Gastrocnemius medialis (tissue), 4 donors: Measurements from ENCODE around the gene HEATR5A. TPM values are rescaled to one million over a fixed set of nuclear protein-coding genes. Genes with fewer than 3 reads are reported as not detected.
A peak's percentile ranks its signal among the peaks of the same experiment; 100 is the strongest.

Experiments
- ATAC-seq, 2 donors: fragments of 150-250 bp; one replicate each; pipeline ENCODE4 v1.9.1; 2016
- DNase-seq, 2 donors: peaks; one replicate each; pipeline ENCODE4 v3.0.0-alpha.2; 2019
- H3K27ac ChIP-seq, 4 donors: fragments of 200-600 bp; sonication (generic); 1 replicate in 1 of 4; 2 replicates in 3 of 4; pipeline ENCODE4 v1.5.1; 2016 to 2018; ENCODE audit warnings: mild to moderate bottlenecking in 2 of 4, moderate library complexity in 1 of 4
- H3K27me3 ChIP-seq, 3 donors: fragments of 200-600 bp; sonication (generic) in 2 of 3; 1 replicate in 1 of 3; 2 replicates in 2 of 3; pipeline versions ENCODE4 v1.5.1 to v1.6.0; 2016 to 2019; ENCODE audit warnings: mild to moderate bottlenecking in 1 of 3, moderate library complexity in 1 of 3
- H3K36me3 ChIP-seq, 2 donors: fragments of 200-600 bp; sonication (generic) in 1 of 2; one replicate each; pipeline ENCODE4 v1.5.1; 2017 to 2018
- H3K4me1 ChIP-seq, 2 donors: fragments of 200-600 bp; sonication (generic) in 1 of 2; one replicate each; pipeline ENCODE4 v1.5.1; 2016 to 2017; ENCODE audit warnings: mild to moderate bottlenecking in 2 of 2
- H3K4me3 ChIP-seq, 4 donors: fragments of 200-600 bp; sonication (generic) in 3 of 4; 1 replicate in 1 of 4; 2 replicates in 3 of 4; pipeline ENCODE4 v1.5.1; 2016 to 2019; ENCODE audit warnings: mild to moderate bottlenecking in 2 of 4
- H3K9me3 ChIP-seq, 3 donors: fragments of 200-600 bp; sonication (generic) in 2 of 3; 1 replicate in 1 of 3; 2 replicates in 2 of 3; pipeline ENCODE4 v1.5.1; 2016 to 2019
- CTCF ChIP-seq, 5 experiments: fragments of 450-650 bp in 3 of 5; fragments of 200-600 bp in 2 of 5; sonication (generic) in 2 of 5; IDR thresholded peaks in 4 of 5; conservative IDR thresholded peaks in 1 of 5; 1 replicate in 4 of 5; 2 replicates in 1 of 5; pipeline ENCODE4 v1.5.1; 2016 to 2019; ENCODE audit warnings: antibody characterized with exemption in 5 of 5, mild to moderate bottlenecking in 3 of 5, moderate library complexity in 3 of 5
- POLR2A ChIP-seq, 2 donors: fragments of 450-650 bp; IDR thresholded peaks; one replicate each; pipeline ENCODE4 v1.6.1; 2017; ENCODE audit warnings: antibody characterized with exemption in 2 of 2, mild to moderate bottlenecking in 2 of 2, moderate library complexity in 2 of 2
- in situ Hi-C, 4 donors: fragments of 200-750 bp; cut with MboI; loops; one replicate each; pipeline versions ENCODE4 v1.15.0 to v1.8.0; 2017; ENCODE audit warnings: low sequenced_read_pairs in 4 of 4
- intact Hi-C: fragments of 100-400 bp; cut with DNase I; formaldehyde crosslinking; loops from one replicate; pipeline ENCODE4 v1.15.1; 2023; ENCODE audit warnings: low total_unique reads
- total RNA-seq, 4 donors: library from RNA; depleted of rRNA; stranded (reverse); fragments of >200 nt; gene quantifications; one replicate each; pipeline versions ENCODE4 v1.1.0 to v1.2.3, GENCODE V29; 2016

Gene HEATR5A
- total RNA-seq, 4 donors from 2014 or later = 11.3 to 39.7 (median 19.3) TPM

- H3K27me3 ChIP-seq = no peaks in the 10 kb centered on the region
- ATAC-seq (no peak), DNase-seq (no peak)
- H3K9me3 ChIP-seq = no peaks in the 10 kb centered on the region
- intact Hi-C loops = no loop called here
- no peak overlapping the region for H3K4me3 ChIP-seq
- TF ChIP-seq CTCF (IDR thresholded peaks at IDR 0.05 in 4 of 5, conservative IDR thresholded peaks at IDR 0.05 in 1 of 5) = no peak
- no peak for TF ChIP-seq POLR2A (IDR thresholded peaks at IDR 0.05)
- peaks cover 0 to 8% of the 10 kb centered on the region in 2 donors for H3K4me1 ChIP-seq
- in situ Hi-C loops = no loop called here
- no peaks in the 10 kb centered on the region for H3K36me3 ChIP-seq
- H3K27ac ChIP-seq = no peak overlapping the region
Observed at GRCh38 chr14:31268216-31268615, 152.1 kb downstream of the HEATR5A start.

- H3K27me3 ChIP-seq = no peaks in the 10 kb centered on the region
- H3K4me3 ChIP-seq = no peak overlapping the region
- H3K36me3 ChIP-seq = no peaks in the 10 kb centered on the region
- intact Hi-C loops (no loop called here), in situ Hi-C loops (no loop called here)
- H3K9me3 ChIP-seq = no peaks in the 10 kb centered on the region
- no peak for ATAC-seq
- no peak for DNase-seq
- no peak overlapping the region for H3K27ac ChIP-seq
- peaks cover 11 to 20% of the 10 kb centered on the region in 2 donors for H3K4me1 ChIP-seq
- no peak for TF ChIP-seq POLR2A (IDR thresholded peaks at IDR 0.05)
- TF ChIP-seq CTCF (IDR thresholded peaks at IDR 0.05 in 4 of 5, conservative IDR thresholded peaks at IDR 0.05 in 1 of 5) = no peak
Observed at GRCh38 chr14:31266437-31267331, 153.7 kb downstream of the HEATR5A start.

GRCh38 chr14:31265701-31266398, 154.5 kb downstream of the HEATR5A start:
- DNase-seq (no peak), ATAC-seq (no peak)
- TF ChIP-seq POLR2A (IDR thresholded peaks at IDR 0.05) = no peak
- no peak for TF ChIP-seq CTCF (IDR thresholded peaks at IDR 0.05 in 4 of 5, conservative IDR thresholded peaks at IDR 0.05 in 1 of 5)
- Histone ChIP-seq H3K27me3 (no peaks in the 10 kb centered on the region), H3K4me3 (no peak overlapping the region), H3K4me1 (peaks cover 14 to 20% of the 10 kb centered on the region in 2 donors), H3K9me3 (no peaks in the 10 kb centered on the region), H3K36me3 (no peaks in the 10 kb centered on the region), H3K27ac (no peak overlapping the region)
- intact Hi-C loops = no loop called here
- in situ Hi-C loops = no loop called here

- Histone ChIP-seq H3K27ac (peak overlapping the region in 2 of 4 donors; percentile 18 to 59), H3K9me3 (no peaks in the 10 kb centered on the region), H3K27me3 (no peaks in the 10 kb centered on the region), H3K4me1 (peaks cover 14 to 20% of the 10 kb centered on the region in 2 donors), H3K4me3 (no peak overlapping the region), H3K36me3 (no peaks in the 10 kb centered on the region)
- in situ Hi-C loops (no loop called here), intact Hi-C loops (loop anchor here (2.0 kb wide), 1 partner anchor 57 kb away; the partner anchor contains the start of gene HECTD1)
- no peak for TF ChIP-seq POLR2A (IDR thresholded peaks at IDR 0.05)
- TF ChIP-seq CTCF (IDR thresholded peaks at IDR 0.05 in 4 of 5, conservative IDR thresholded peaks at IDR 0.05 in 1 of 5) = no peak
- ATAC-seq = peak; percentile 32 to 67
- peak in 1 of 2 donors; percentile 26 for DNase-seq
Observed at GRCh38 chr14:31263485-31264133, 156.7 kb downstream of the HEATR5A start.
